COR-L47 (cell line): ENCODE measurements around the gene DNMT1.
"Not testable (repeated sequence)": the region's sequence is repeated elsewhere in the genome, so short reads cannot be mapped to it uniquely, and the experiment has no call there.

Experiments
- DNase-seq: peaks from one replicate; lab custom pipeline; 2025; lab: John Stamatoyannopoulos, UW

Gene DNMT1

GRCh38 chr19:10220695-10221094, 25.9 kb upstream of the DNMT1 start:
- DNase-seq = no peak

- peak; percentile 4 for DNase-seq
These were observed 24.9 kb upstream of the DNMT1 start for GRCh38 chr19:10219678-10220077.

GRCh38 chr19:10217085-10217484, 22.3 kb upstream of the DNMT1 start:
- no peak for DNase-seq

DNA sequence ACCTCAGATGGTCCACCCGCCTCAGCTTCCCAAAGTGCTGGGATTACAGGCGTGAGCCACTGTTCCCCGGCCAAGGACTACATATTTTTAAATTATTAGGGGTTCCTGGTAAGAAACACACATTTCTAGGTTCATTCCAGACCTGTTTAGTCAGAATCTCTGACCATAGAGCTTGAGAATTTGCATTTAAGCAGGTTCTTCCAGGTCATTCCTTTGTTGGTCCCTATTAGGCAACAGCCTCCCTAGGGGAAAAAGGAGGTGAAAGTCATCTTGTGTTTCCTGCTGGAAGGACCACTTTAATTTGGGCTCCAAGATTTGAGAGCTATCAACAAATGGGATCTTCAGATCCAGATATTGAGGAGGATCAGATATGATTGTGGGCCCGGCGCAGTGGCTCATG, 20.0 kb upstream of the DNMT1 start:
- DNase-seq = no peak

GRCh38 chr19:10211691-10212090, 16.9 kb upstream of the DNMT1 start:
- no peak for DNase-seq

DNA sequence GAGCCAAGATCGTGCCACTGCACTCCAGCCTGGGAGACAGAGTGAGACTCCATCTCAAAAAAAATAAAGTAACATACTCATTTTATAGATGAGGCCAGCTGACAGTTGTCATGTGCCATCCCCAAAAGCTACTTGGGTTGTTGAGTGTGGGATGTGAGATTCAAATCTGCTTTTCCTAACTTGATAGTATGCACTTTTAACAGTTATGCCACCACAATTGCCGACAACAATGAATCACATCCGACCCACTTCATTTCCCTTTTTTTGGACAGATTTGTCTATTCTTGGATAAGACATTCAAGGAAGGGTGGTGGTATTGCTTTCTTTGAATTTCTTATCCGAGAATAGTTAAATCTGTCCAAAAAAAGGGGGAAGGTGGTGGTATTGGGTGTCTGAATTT, 16.3 kb upstream of the DNMT1 start:
- DNase-seq = no peak

DNA sequence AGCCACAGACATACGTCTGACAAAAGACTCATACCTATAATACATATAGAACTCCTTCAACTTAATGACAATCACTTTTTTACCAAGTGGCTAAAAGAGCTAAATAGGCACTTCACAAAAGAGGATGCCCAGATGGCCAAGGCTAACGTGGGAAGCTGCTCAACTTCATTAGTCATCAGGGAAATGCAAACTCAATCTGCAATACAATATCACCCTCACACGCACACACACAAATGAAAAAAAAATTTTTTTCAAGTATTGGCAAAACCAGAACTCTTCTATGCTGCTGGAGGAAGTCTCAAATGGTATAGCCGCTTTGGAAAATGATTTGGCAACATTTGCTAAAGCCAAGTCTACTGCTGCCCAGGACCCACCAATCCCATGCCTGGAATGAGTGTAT, 14.6 kb upstream of the DNMT1 start:
- DNase-seq = no peak

- no peak for DNase-seq
These were observed 12.3 kb upstream of the DNMT1 start for GRCh38 chr19:10207026-10207425.

DNA sequence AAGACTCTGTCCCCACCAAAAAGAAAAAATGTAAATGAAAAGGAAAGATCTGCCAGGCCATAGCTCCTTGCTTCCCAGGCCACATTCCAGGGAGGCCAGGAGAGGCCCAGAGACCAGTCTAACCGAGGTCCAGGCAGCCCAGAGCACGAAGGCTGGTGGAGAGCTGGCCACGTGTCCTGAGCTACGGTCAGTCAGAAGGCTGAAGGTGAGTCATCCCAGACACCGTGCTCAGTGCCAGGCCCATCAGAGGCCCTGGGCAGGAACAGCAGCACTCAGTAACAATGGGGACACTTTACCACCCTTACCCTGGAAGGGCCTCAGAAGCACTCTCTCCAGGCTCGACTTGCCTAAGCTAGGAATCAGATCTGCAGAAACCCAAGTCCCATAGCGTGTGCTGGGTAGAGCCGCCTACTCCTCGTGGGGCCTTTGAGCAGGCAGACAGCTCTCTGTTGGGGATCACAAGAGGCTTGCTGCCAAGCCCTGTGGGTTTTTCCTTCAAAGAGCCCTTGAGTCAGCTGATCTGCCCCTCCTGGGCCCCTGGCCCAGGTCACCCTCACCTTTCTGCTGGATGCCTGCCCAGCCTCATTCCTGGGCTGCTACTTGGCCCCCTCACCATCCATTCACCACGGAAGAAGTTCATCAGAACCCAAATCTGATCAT, 11.6 kb upstream of the DNMT1 start:
- no peak for DNase-seq

- no peak for DNase-seq
These were observed 10.9 kb upstream of the DNMT1 start for GRCh38 chr19:10205636-10206035.

- no peak for DNase-seq
These were observed 8.9 kb upstream of the DNMT1 start for GRCh38 chr19:10203686-10204085.

DNA sequence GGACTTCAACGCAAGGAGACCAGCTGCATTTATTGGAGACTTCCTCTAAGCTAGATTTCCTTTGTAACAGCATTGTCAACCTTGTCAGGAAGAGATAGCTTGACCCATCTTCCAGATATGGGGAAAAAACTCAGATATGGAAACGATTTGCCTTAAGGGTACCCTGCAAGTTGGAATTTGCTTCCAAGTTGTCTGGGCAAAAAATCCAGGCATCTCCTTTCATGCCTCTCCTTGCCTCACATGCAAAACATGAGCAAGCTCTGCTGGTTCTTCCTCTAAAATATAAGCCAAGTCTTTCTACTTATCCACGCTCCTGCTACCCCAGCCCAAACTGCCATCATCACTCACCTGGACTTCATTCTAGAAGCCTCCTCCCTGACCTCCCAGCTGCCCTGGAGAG, 6.4 kb upstream of the DNMT1 start:
- DNase-seq = no peak

DNA sequence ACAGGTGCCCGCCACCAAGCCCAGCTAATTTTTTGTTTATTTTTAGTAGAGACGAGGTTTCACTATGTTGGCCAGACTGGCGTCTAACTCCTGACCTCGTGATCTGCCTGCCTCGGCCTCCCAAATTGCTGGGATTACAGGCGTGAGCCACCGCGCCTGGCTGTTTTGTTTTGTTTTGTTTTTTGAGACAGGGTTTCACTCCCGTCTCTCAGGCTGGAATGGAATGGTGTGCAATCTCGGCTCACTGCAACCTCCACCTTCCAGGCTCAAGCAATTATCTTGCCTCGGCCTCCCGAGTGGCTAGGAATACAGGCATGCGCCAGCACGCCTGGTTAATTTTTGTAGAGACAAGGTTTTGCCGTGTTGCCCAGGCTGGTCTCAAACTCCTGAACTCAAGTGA, 5.3 kb upstream of the DNMT1 start:
- DNase-seq = not testable (repeated sequence)

GRCh38 chr19:10198889-10199644, 4.3 kb upstream of the DNMT1 start:
- not testable (repeated sequence) for DNase-seq

- no peak for DNase-seq
These were observed 406 bp upstream of the DNMT1 start for GRCh38 chr19:10195199-10195519.

DNA sequence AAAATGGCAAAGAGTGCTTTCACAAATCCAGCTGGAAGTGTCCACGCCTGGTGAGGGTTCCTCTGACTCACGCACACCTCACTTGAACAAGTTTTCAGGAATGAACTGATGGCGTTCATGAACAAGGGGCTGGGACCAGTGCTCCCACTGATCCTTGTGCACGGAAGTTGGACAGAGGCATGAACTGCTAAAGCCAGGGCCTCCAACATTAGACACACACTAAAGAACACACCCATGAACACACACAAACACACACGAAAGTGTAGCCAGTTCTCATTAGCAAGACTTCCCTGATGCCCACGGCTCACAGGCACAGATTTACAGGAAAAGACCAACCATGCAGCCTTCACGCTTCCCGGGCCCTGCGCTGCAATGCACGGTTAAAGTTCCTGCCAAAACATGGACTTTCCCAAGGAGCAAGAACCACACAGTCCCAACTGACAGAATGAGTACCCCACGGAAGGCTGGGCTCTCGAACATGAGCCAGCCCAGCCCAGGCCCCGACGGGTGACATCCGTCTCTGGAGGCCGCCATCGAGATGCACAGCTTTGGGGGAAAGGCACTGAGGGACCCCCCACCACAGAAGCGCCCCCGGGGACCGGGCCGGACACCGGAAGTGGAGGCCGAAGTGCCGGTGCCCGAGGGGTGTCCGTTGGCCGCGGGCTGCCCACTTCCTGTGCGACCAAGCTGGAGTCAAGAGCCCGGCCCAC, 808 bp downstream of the DNMT1 start:
- DNase-seq = peak; percentile 41

GRCh38 chr19:10192922-10193321, 1.8 kb downstream of the DNMT1 start:
- DNase-seq = no peak

DNA sequence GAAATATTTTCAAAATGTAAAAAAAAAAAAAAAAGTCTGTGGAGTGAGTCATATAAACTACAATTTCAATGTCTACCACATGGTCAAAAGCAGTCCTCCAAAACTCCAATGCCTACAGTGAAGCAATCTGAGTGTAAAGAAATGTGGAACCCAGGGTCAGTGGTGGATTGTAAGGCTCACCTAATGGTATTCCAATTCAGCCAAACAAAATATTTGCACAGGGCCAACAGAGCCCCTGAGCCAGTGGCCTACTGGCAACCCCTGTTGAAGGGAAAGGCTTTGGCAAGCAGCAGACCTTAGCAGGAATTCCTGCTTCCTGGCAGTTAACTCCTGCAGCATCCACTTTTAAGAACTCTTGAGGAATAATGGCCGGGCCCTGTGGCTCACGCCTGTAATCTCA, 3.4 kb downstream of the DNMT1 start:
- DNase-seq = no peak

DNA sequence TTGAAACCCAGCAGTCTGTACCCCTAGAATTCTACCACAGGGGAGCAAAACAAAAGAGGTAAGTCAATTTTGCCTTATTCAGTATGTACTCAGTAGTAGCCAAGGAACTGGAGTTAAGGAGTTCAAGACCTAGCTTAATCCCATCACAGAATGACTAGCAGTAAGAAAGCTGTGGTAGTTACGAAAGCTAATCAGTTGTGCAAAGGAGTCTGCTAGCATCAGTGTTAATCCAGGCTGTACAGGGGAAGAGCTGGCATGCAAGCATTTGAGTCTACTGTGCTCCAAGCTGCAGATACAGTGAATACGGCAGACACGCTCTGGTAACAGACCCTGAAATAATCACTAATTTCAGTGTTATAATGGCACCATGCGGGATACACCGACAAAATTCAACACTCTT, 4.7 kb downstream of the DNMT1 start:
- DNase-seq = no peak

DNA sequence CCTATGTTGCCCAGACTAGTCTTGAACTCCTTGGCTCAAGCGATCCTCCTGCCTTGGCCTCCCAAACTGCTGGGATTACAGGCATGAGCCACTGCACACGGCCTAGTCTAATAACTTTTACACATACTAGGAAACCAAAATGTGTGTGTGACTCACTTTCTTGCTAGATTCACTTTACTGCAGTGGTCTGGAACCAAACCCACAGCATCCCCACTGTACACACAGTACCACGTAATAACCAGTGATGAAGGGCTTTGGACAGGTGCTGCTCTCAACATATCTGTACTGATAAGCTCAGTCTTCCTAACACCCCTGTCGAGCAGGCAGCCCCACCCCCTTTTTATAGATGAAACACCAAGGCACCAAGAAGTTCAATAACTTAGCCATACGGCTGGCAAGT, 5.1 kb downstream of the DNMT1 start:
- no peak for DNase-seq

- DNase-seq = no peak
These were observed 7.4 kb downstream of the DNMT1 start for GRCh38 chr19:10187315-10187714.

DNA sequence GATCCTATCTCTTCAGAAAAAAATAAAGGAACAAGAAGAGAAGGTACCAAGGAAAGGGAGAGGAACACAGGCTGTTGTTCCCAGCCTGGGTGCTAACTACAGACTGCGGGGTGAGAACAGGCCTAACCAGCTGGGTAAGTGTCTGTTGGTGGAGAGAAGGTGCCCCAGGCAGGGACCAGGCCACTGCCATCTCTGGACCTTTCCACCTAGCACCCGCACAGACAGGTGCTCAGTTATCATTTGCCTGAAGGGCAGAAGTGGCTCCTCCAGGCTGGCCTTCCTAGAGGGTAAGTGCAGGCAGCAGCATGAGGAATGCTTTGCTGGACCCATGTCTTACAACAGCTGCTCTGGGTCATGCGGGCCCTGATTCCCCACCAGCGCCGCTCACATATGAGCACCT, 10.1 kb downstream of the DNMT1 start:
- DNase-seq = no peak

- DNase-seq = no peak
These were observed 10.8 kb downstream of the DNMT1 start for GRCh38 chr19:10183926-10184325.
